ENCODE measurements around the gene CRYBG2.

Gene CRYBG2

GRCh38 chr1:26288311-26288941, 65.5 kb downstream of the CRYBG2 start:
- TF ChIP-seq EZH2 (IDR thresholded peaks at IDR 0.05; ENCODE audit: borderline replicate concordance, low read depth, low read length, severe bottlenecking) (no peak), CTCF (IDR thresholded peaks at IDR 0.05; ENCODE audit: borderline replicate concordance, extremely low read depth, low read length, poor library complexity, severe bottlenecking) (no peak)
- H3K4me3 ChIP-seq (ENCODE audit: low read depth in 1 of 2, low read length in 2 of 2) = no peak overlapping the region; a peak in 1 of 4 replicates
- DNase-seq (peak; percentile 74), ATAC-seq (ENCODE audit: insufficient read depth, low read depth) (peak; percentile 38)
- peak overlapping the region; percentile 29; the same call in 1 of the 2 replicates for H3K4me2 ChIP-seq (ENCODE audit: insufficient read depth, low read length)
- peak overlapping the region; percentile 45 for H3K9ac ChIP-seq (ENCODE audit: low read depth, low read length)
- no peaks in the 10 kb centered on the region for H3K79me2 ChIP-seq (ENCODE audit: insufficient read depth, low read length)
- peaks cover 13% of the 10 kb centered on the region; the same call in 1 of the 2 replicates for H3K36me3 ChIP-seq (ENCODE audit: insufficient read depth, low read length)
- no peak overlapping the region for H2AFZ ChIP-seq (ENCODE audit: low read depth, low read length)
- H4K20me1 ChIP-seq (ENCODE audit: insufficient read depth, low read length) = no peaks in the 10 kb centered on the region
- H3K4me1 ChIP-seq (ENCODE audit: insufficient read depth, low read length) = peaks cover 82% of the 10 kb centered on the region
- no peaks in the 10 kb centered on the region for H3K27me3 ChIP-seq (ENCODE audit: insufficient read depth, low read length, poor library complexity)
- H3K9me3 ChIP-seq (ENCODE audit: insufficient read depth, low read length, severe bottlenecking) = no peaks in the 10 kb centered on the region
- peak overlapping the region; percentile 93 for H3K27ac ChIP-seq (ENCODE audit: low read length)

- H3K79me2 ChIP-seq (ENCODE audit: insufficient read depth, low read length) = no peaks in the 10 kb centered on the region
- ATAC-seq (ENCODE audit: insufficient read depth, low read depth) = no peak
- no peaks in the 10 kb centered on the region for H3K9me3 ChIP-seq (ENCODE audit: insufficient read depth, low read length, severe bottlenecking)
- no peak for TF ChIP-seq EZH2 (IDR thresholded peaks at IDR 0.05; ENCODE audit: borderline replicate concordance, low read depth, low read length, severe bottlenecking)
- TF ChIP-seq CTCF (IDR thresholded peaks at IDR 0.05; ENCODE audit: borderline replicate concordance, extremely low read depth, low read length, poor library complexity, severe bottlenecking) = no peak
- H3K27ac ChIP-seq (ENCODE audit: low read length) = peak overlapping the region; percentile 93
- H3K4me2 ChIP-seq (ENCODE audit: insufficient read depth, low read length) = peak overlapping the region; percentile 31
- no peaks in the 10 kb centered on the region for H3K27me3 ChIP-seq (ENCODE audit: insufficient read depth, low read length, poor library complexity)
- DNase-seq = peak; percentile 33
- H3K9ac ChIP-seq (ENCODE audit: low read depth, low read length) = peak overlapping the region; percentile 45
- H4K20me1 ChIP-seq (ENCODE audit: insufficient read depth, low read length) = no peaks in the 10 kb centered on the region
- H3K4me1 ChIP-seq (ENCODE audit: insufficient read depth, low read length) = peaks cover 82% of the 10 kb centered on the region
- H3K4me3 ChIP-seq (ENCODE audit: low read depth in 1 of 2, low read length in 2 of 2) = no peak overlapping the region
- H3K36me3 ChIP-seq (ENCODE audit: insufficient read depth, low read length) = peaks cover 18% of the 10 kb centered on the region; the same call in 1 of the 2 replicates
- H2AFZ ChIP-seq (ENCODE audit: low read depth, low read length) = no peak overlapping the region
Observed at GRCh38 chr1:26287811-26288210, 66.1 kb downstream of the CRYBG2 start.

- peaks cover 82% of the 10 kb centered on the region for H3K4me1 ChIP-seq (ENCODE audit: insufficient read depth, low read length)
- peak overlapping the region; percentile 93 for H3K27ac ChIP-seq (ENCODE audit: low read length)
- H3K9ac ChIP-seq (ENCODE audit: low read depth, low read length) = peak overlapping the region; percentile 45
- ATAC-seq (ENCODE audit: insufficient read depth, low read depth) (peak; percentile 74), DNase-seq (peak; percentile 91)
- H3K4me3 ChIP-seq (ENCODE audit: low read depth in 1 of 2, low read length in 2 of 2) = peak overlapping the region in 1 of 2 experiments; percentile 1; a peak in 1 of 4 replicates
- H3K27me3 ChIP-seq (ENCODE audit: insufficient read depth, low read length, poor library complexity) = no peaks in the 10 kb centered on the region
- peaks cover 23% of the 10 kb centered on the region for H3K36me3 ChIP-seq (ENCODE audit: insufficient read depth, low read length)
- no peaks in the 10 kb centered on the region for H3K9me3 ChIP-seq (ENCODE audit: insufficient read depth, low read length, severe bottlenecking)
- no peaks in the 10 kb centered on the region for H3K79me2 ChIP-seq (ENCODE audit: insufficient read depth, low read length)
- H2AFZ ChIP-seq (ENCODE audit: low read depth, low read length) = no peak overlapping the region
- peak overlapping the region; percentile 31 for H3K4me2 ChIP-seq (ENCODE audit: insufficient read depth, low read length)
- H4K20me1 ChIP-seq (ENCODE audit: insufficient read depth, low read length) = no peaks in the 10 kb centered on the region
- no peak for TF ChIP-seq EZH2 (IDR thresholded peaks at IDR 0.05; ENCODE audit: borderline replicate concordance, low read depth, low read length, severe bottlenecking)
- peak; percentile 7 for TF ChIP-seq CTCF (IDR thresholded peaks at IDR 0.05; ENCODE audit: borderline replicate concordance, extremely low read depth, low read length, poor library complexity, severe bottlenecking)
Observed at GRCh38 chr1:26287033-26287711, 66.8 kb downstream of the CRYBG2 start.
